WTC11 (cell line): ENCODE data around the gene ZNF750. TPM values are rescaled to one million over a fixed set of nuclear protein-coding genes. Genes with fewer than 3 reads are reported as not detected.

Experiments
- ATAC-seq: fragments of 200-7000 bp; cut with Tn5 transposase; 2 replicates; pipeline ENCODE4 v1.10.0; 2021; ENCODE audit warnings: mild to moderate bottlenecking, moderate library complexity
- CTCF ChIA-PET: fragments of 300-600 bp; sonication (Branson Sonifier 250); formaldehyde crosslinking; loops from one replicate; lab custom pipeline; 2021; ENCODE audit warnings: antibody characterized with exemption; lab: Charles Lee
- POLR2A ChIA-PET: fragments of 350-600 bp; sonication (Branson Sonifier 250); formaldehyde crosslinking; loops from one replicate; lab custom pipeline; 2021; ENCODE audit warnings: antibody characterized with exemption; lab: Charles Lee
- DNase-seq: peaks from one replicate; pipeline ENCODE4 v3.0.0; 2021; ENCODE audit warnings: low spot score
- H3K27ac Mint-ChIP-seq: 2 replicates; pipeline ENCODE4 v1.8.0; 2021; ENCODE audit warnings: mixed read lengths
- H3K27me3 Mint-ChIP-seq: 2 replicates; pipeline ENCODE4 v1.8.0; 2021; ENCODE audit warnings: low read depth, mild to moderate bottlenecking, moderate library complexity, mixed read lengths
- H3K36me3 Mint-ChIP-seq: 2 replicates; pipeline ENCODE4 v1.8.0; 2021; ENCODE audit warnings: mixed read lengths
- H3K4me1 Mint-ChIP-seq: 2 replicates; pipeline ENCODE4 v1.8.0; 2022; ENCODE audit warnings: mixed read lengths
- H3K4me3 Mint-ChIP-seq: 2 replicates; pipeline ENCODE4 v1.8.0; 2021; ENCODE audit warnings: mild to moderate bottlenecking, moderate library complexity, mixed read lengths
- H3K9me3 Mint-ChIP-seq: 2 replicates; pipeline ENCODE4 v1.8.0; 2021; ENCODE audit warnings: mixed read lengths
- AFF4 ChIP-seq: sonication (generic); formaldehyde crosslinking; IDR thresholded peaks from 2 replicates; pipeline ENCODE4 v1.8.1; 2023; ENCODE audit warnings: mild to moderate bottlenecking, missing genetic modification reagents, borderline replicate concordance
- ATF6 ChIP-seq: sonication (generic); formaldehyde crosslinking; IDR thresholded peaks from 2 replicates; pipeline ENCODE4 v1.8.1; 2023; ENCODE audit warnings: mild to moderate bottlenecking, missing genetic modification reagents
- CREM ChIP-seq: sonication (generic); formaldehyde crosslinking; IDR thresholded peaks from 2 replicates; pipeline ENCODE4 v1.8.1; 2022; ENCODE audit warnings: mild to moderate bottlenecking, missing genetic modification reagents, moderate library complexity
- GRHL2 ChIP-seq: fragments of 250-450 bp; sonication (Bioruptor Pico); IDR thresholded peaks from 2 replicates; pipeline ENCODE4 v1.8.0; 2022; ENCODE audit warnings: mild to moderate bottlenecking, moderate library complexity; ENCODE audit not compliant: insufficient replicate concordance, severe bottlenecking
- HMGA2 ChIP-seq: fragments of 250-450 bp; sonication (Bioruptor Pico); IDR thresholded peaks from 2 replicates; pipeline ENCODE4 v1.4.0; 2021; ENCODE audit warnings: mild to moderate bottlenecking, moderate library complexity
- IRF1 ChIP-seq: sonication (generic); formaldehyde crosslinking; IDR thresholded peaks from 2 replicates; pipeline ENCODE4 v1.8.0; 2023; ENCODE audit warnings: missing genetic modification reagents
- JAZF1 ChIP-seq: fragments of 250-450 bp; sonication (Bioruptor Pico); IDR thresholded peaks from 2 replicates; pipeline ENCODE4 v1.9.0; 2021; ENCODE audit warnings: moderate library complexity, mild to moderate bottlenecking, inconsistent platforms
- JUN ChIP-seq: sonication (generic); formaldehyde crosslinking; IDR thresholded peaks from 2 replicates; pipeline ENCODE4 v1.8.0; 2023; ENCODE audit warnings: mild to moderate bottlenecking, missing genetic modification reagents
- KAT7 ChIP-seq: sonication (generic); formaldehyde crosslinking; IDR thresholded peaks from 2 replicates; pipeline ENCODE4 v1.8.1; 2023; ENCODE audit warnings: missing genetic modification reagents, mild to moderate bottlenecking, borderline replicate concordance
- NFE2L1 ChIP-seq: sonication (generic); formaldehyde crosslinking; IDR thresholded peaks from 2 replicates; pipeline ENCODE4 v1.8.1; 2023; ENCODE audit warnings: missing genetic modification reagents
- RELA ChIP-seq: sonication (generic); formaldehyde crosslinking; IDR thresholded peaks from 2 replicates; pipeline ENCODE4 v1.8.1; 2022; ENCODE audit warnings: missing genetic modification reagents, mild to moderate bottlenecking, borderline replicate concordance
- SMAD3 ChIP-seq: sonication (generic); formaldehyde crosslinking; IDR thresholded peaks from 2 replicates; pipeline ENCODE4 v1.8.0; 2022; ENCODE audit warnings: missing genetic modification reagents, mild to moderate bottlenecking, borderline replicate concordance
- SMAD4 ChIP-seq: sonication (generic); formaldehyde crosslinking; IDR thresholded peaks from 2 replicates; pipeline ENCODE4 v1.8.0; 2022; ENCODE audit warnings: mild to moderate bottlenecking, missing genetic modification reagents
- ZBTB21 ChIP-seq: sonication (generic); formaldehyde crosslinking; IDR thresholded peaks from 2 replicates; pipeline ENCODE4 v1.8.1; 2023; ENCODE audit warnings: mild to moderate bottlenecking, missing genetic modification reagents, borderline replicate concordance
- ZNF232 ChIP-seq: sonication (generic); formaldehyde crosslinking; IDR thresholded peaks from 2 replicates; pipeline ENCODE4 v1.8.0; 2022; ENCODE audit warnings: mild to moderate bottlenecking, missing genetic modification reagents
- ZNF423 ChIP-seq: fragments of 250-450 bp; sonication (Bioruptor Pico); IDR thresholded peaks from 2 replicates; pipeline ENCODE4 v2.1.2; 2022; ENCODE audit warnings: mild to moderate bottlenecking, moderate library complexity
- total RNA-seq: library from RNA; stranded (reverse); gene quantifications from 3 replicates; pipeline ENCODE4 v1.2.3, GENCODE V29; 2021
- TF ChIP-seq, protein P1 (sequence below): sonication (generic); formaldehyde crosslinking; IDR thresholded peaks from 2 replicates; pipeline ENCODE4 v1.8.0; 2023; ENCODE audit warnings: mild to moderate bottlenecking, missing genetic modification reagents
- TF ChIP-seq, protein P2 (sequence below): sonication (generic); formaldehyde crosslinking; IDR thresholded peaks from 2 replicates; pipeline ENCODE4 v1.8.1; 2022; ENCODE audit warnings: low read depth, missing genetic modification reagents, borderline replicate concordance
- TF ChIP-seq, protein P3 (sequence below): fragments of 200-600 bp; IDR thresholded peaks from 2 replicates; pipeline ENCODE4 v1.8.0; 2022; ENCODE audit warnings: antibody characterized with exemption
- TF ChIP-seq, protein P4 (sequence below): sonication (generic); formaldehyde crosslinking; IDR thresholded peaks from 2 replicates; pipeline ENCODE4 v1.8.1; 2023; ENCODE audit warnings: mild to moderate bottlenecking, moderate library complexity, missing genetic modification reagents

The ZNF750 gene
- total RNA-seq, 1 experiment from 2014 or later: 0.04 TPM

GRCh38 chr17:82832411-82832810, 7.4 kb downstream of the ZNF750 start:
- ChIA-PET CTCF (interaction anchor here (1.0 to 1.2 kb wide), 2 partner anchors 8 to 51 kb away, joined by 3 to 4 read pairs; no protein-coding TSS in a partner anchor), POLR2A (no interaction called here)
- Mint-ChIP-seq H3K36me3 (peaks cover 29% of the 10 kb centered on the region), H3K27ac (peak overlapping the region; percentile 89), H3K4me3 (no peak overlapping the region), H3K27me3 (no peaks in the 10 kb centered on the region), H3K4me1 (peaks cover 25% of the 10 kb centered on the region), H3K9me3 (peaks cover 13% of the 10 kb centered on the region)
- no peak for ATAC-seq
- no peak for DNase-seq
- TF ChIP-seq RELA (CRISPR knock-in tag) (no peak), ZBTB21 (CRISPR knock-in tag) (no peak), JAZF1 (CRISPR knock-in tag) (no peak), AFF4 (no peak), HMGA2 (CRISPR knock-in tag) (no peak), ATF6 (CRISPR knock-in tag) (no peak), CREM (CRISPR knock-in tag) (no peak)
- TF ChIP-seq, protein P1, sequence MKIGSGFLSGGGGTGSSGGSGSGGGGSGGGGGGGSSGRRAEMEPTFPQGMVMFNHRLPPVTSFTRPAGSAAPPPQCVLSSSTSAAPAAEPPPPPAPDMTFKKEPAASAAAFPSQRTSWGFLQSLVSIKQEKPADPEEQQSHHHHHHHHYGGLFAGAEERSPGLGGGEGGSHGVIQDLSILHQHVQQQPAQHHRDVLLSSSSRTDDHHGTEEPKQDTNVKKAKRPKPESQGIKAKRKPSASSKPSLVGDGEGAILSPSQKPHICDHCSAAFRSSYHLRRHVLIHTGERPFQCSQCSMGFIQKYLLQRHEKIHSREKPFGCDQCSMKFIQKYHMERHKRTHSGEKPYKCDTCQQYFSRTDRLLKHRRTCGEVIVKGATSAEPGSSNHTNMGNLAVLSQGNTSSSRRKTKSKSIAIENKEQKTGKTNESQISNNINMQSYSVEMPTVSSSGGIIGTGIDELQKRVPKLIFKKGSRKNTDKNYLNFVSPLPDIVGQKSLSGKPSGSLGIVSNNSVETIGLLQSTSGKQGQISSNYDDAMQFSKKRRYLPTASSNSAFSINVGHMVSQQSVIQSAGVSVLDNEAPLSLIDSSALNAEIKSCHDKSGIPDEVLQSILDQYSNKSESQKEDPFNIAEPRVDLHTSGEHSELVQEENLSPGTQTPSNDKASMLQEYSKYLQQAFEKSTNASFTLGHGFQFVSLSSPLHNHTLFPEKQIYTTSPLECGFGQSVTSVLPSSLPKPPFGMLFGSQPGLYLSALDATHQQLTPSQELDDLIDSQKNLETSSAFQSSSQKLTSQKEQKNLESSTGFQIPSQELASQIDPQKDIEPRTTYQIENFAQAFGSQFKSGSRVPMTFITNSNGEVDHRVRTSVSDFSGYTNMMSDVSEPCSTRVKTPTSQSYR (CRISPR knock-in tag): no peak

DNA sequence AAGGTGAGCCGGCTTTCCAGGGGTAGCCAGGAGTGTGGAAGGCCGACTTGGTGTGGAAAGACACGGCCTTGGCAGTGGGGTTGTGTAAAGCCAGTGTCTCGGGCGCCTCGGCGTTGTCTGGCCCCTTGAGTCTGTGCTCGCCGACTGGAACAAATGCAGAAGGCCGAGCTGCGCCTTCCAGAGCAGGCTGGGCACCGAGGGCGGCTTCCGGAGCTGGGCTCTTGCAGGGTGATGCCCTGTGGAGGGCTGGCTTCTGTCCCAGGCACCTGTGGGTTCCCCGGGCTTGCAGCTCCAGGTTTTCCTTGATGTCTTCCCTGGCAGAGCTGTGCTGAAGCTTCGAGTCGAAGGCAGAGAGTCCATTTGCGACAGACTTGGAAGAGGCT, 8.0 kb downstream of the ZNF750 start:
- H3K27ac Mint-ChIP-seq: peak overlapping the region; percentile 89
- ATAC-seq (no peak), DNase-seq (no peak)
- H3K36me3 Mint-ChIP-seq: peaks cover 32% of the 10 kb centered on the region
- H3K27me3 Mint-ChIP-seq: no peaks in the 10 kb centered on the region
- H3K4me3 Mint-ChIP-seq: no peak overlapping the region
- ChIA-PET CTCF (interaction anchor here (1.0 to 1.2 kb wide), 2 partner anchors 9 to 50 kb away, joined by 3 to 4 read pairs; no protein-coding TSS in a partner anchor), POLR2A (no interaction called here)
- peaks cover 19% of the 10 kb centered on the region for H3K4me1 Mint-ChIP-seq
- H3K9me3 Mint-ChIP-seq: peaks cover 15% of the 10 kb centered on the region
- TF ChIP-seq KAT7 (CRISPR knock-in tag): no peak
- TF ChIP-seq, protein P2, sequence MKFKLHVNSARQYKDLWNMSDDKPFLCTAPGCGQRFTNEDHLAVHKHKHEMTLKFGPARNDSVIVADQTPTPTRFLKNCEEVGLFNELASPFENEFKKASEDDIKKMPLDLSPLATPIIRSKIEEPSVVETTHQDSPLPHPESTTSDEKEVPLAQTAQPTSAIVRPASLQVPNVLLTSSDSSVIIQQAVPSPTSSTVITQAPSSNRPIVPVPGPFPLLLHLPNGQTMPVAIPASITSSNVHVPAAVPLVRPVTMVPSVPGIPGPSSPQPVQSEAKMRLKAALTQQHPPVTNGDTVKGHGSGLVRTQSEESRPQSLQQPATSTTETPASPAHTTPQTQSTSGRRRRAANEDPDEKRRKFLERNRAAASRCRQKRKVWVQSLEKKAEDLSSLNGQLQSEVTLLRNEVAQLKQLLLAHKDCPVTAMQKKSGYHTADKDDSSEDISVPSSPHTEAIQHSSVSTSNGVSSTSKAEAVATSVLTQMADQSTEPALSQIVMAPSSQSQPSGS (CRISPR knock-in tag): no peak
- TF ChIP-seq SMAD3 (CRISPR knock-in tag): no peak
- TF ChIP-seq, protein P3, sequence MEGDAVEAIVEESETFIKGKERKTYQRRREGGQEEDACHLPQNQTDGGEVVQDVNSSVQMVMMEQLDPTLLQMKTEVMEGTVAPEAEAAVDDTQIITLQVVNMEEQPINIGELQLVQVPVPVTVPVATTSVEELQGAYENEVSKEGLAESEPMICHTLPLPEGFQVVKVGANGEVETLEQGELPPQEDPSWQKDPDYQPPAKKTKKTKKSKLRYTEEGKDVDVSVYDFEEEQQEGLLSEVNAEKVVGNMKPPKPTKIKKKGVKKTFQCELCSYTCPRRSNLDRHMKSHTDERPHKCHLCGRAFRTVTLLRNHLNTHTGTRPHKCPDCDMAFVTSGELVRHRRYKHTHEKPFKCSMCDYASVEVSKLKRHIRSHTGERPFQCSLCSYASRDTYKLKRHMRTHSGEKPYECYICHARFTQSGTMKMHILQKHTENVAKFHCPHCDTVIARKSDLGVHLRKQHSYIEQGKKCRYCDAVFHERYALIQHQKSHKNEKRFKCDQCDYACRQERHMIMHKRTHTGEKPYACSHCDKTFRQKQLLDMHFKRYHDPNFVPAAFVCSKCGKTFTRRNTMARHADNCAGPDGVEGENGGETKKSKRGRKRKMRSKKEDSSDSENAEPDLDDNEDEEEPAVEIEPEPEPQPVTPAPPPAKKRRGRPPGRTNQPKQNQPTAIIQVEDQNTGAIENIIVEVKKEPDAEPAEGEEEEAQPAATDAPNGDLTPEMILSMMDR: no peak
- no peak for TF ChIP-seq SMAD4
- no peak for TF ChIP-seq ZNF232
- no peak for TF ChIP-seq GRHL2 (CRISPR knock-in tag)
- no peak for TF ChIP-seq RELA (CRISPR knock-in tag)
- no peak for TF ChIP-seq NFE2L1 (CRISPR knock-in tag)
- TF ChIP-seq, protein P4, sequence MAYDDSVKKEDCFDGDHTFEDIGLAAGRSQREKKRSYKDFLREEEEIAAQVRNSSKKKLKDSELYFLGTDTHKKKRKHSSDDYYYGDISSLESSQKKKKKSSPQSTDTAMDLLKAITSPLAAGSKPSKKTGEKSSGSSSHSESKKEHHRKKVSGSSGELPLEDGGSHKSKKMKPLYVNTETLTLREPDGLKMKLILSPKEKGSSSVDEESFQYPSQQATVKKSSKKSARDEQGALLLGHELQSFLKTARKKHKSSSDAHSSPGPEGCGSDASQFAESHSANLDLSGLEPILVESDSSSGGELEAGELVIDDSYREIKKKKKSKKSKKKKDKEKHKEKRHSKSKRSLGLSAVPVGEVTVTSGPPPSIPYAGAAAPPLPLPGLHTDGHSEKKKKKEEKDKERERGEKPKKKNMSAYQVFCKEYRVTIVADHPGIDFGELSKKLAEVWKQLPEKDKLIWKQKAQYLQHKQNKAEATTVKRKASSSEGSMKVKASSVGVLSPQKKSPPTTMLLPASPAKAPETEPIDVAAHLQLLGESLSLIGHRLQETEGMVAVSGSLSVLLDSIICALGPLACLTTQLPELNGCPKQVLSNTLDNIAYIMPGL (CRISPR knock-in tag): no peak
- TF ChIP-seq ZNF423 (CRISPR knock-in tag): no peak
- TF ChIP-seq JUN (CRISPR knock-in tag): no peak
- TF ChIP-seq IRF1 (CRISPR knock-in tag): no peak
